ENCODE data around the gene UBE4A.
"Not testable (repeated sequence)": the region's sequence is repeated elsewhere in the genome, so short reads cannot be mapped to it uniquely, and the experiment has no call there.

UBE4A gene

DNA sequence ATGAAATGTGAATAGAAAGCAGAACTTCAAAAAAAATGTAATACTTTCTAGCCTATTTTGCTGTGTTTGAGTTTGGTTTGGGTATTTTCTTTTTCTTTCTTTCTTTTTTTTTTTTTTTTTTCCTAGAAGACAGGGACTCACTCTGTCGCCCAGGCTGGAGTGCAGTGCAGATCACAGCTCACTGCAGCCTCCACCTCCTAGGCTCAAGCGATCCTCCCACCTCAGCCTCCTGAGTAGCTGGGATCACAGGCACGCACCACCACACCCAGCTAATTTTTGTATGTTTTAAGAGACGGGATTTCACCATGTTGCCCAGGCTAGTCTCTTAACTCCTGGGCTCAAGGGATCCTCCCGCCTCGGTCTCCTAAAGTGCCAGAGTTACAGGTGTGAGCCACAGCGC is 43.2 kb downstream of the UBE4A start:
- not testable (repeated sequence) for DNase-seq

DNA sequence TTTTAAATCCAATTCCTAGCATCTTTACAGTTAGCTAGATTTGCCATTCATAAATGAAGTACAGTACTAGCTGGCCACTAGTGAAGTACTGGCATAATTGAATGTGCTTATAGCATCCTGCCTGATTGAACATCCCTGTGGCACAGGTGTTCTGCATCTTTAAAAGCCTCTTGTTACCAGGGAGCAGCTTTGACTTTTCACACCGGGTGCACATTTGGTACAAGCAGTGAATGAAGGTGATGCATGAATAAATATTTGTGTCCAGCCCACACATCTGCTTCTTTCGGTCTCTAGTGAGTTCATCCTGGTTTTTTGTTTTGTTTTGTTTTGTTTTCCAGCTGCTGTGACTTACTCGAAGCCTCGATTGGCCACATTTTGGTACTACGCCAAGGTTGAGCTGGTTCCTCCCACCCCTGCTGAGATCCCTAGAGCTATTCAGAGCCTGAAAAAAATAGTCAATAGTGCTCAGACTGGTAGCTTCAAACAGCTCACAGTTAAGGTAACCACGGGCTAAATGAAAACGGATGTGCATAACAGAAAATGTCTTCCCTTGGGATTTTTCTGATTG is 47.3 kb downstream of the UBE4A start:
- DNase-seq, result peak; percentile 87

DNA sequence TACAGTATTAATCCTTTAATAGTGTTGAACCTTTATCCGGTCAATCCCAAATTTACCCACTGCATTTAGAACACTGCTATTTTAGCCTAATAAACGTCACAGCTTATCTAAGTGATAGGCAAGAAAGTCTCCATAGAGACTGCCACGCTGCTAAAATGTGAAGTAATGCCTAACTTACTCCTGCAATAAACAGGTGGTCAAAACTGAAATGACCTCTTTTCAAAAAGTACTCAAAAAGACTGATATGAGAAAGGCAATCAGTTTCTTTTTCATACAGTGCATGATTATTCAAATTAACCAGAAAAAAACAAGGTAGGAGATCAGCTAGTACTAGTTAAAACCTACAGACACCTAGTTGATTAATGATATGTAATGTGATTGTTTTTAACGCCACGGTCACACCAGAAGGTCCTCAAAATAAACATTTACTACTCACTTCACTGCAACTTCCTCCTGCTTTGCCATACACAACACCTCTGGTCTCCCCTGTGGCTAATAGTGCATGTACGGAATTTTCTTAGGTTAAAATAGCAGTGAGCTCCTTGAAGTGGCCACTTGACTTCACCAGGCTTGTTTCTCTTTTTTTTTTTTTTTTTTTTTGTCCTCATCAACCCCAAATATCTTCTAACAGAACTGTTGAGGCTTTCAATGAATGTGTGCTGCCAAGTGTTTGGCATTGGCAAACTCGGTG is 50.8 kb downstream of the UBE4A start:
- DNase-seq, result no peak

DNA sequence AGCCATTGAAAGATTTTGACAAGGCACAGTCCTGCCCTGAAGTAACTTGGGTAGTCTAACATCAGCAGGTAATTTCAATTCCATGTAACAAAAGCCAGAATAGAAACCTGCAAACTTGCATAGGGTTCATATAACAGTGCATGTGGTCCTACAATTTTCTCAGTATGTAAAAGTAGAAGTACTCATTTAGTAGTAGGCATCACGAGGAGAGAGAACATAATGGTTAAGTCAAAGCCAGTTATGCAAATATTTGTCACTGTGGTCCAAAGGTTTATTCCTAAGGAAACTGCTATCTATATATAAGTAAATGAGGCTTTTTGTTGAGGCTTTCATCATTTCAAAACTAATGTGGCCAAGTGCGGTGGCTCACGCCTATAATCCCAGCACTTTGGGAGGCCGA is 52.1 kb downstream of the UBE4A start:
- no peak for DNase-seq

DNA sequence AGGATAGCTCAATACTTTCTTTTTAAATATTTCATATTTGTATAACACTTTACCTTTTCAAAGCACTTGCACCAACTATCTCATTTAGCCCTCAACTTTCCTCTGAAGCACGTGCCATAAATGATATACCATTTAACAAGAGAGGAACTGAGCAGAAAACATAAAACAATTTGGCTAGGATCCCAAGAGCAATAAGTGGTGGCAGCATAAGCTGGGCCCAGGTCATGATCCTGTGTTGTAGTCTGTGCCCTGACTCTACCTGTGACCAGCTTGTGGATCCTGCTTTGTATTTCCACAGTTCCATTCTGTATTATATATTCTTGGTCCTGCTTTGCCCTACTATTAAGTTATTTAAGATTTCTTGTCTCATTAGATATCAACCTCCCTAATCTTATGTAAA is 53.5 kb downstream of the UBE4A start:
- no peak for DNase-seq

DNA sequence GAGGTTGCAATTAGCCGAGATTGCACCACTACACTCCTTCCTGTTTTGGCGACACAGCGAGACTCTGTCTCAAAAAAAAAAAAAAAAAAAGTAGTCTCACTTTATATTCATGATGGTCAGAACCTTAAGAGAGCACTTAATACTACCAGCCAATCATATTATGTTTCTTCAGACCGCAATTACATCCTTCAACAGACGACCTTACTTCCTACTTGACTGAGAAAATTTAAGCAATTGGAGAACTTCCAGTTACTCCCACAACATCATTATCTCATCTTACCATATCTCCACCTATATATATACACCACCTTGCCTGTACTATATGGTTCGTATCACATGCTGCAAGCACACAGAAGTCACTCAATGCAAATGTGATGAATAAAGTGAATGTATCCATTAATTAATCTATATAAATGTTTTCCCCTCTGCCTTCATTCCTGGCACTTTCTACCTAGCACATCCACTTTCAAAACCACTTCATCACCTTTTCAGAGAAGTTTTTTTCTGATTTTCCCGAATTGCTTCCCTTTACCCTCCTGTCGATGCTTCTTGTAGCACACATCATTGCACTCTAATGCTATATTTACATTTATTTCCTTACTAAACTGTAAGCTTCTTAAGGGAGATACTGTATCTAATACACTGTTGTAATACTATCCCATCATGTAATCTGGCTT is 55.8 kb downstream of the UBE4A start:
- DNase-seq, result no peak

DNA sequence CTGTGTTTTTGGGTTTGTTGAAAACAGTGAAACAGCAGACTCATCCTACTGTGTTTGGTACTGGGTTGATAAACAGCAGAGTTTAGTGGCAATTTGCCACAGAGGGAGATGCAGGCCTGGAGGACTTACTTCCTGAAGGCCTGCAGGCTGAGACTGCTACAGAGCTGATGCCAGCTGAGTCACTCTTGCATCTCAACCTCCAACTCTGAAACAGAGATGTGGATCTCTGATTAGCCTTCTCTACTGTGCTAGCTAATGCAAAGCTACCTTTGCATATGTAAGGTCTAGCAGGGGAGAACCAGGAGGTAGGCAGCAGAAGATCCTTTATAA is 56.3 kb downstream of the UBE4A start:
- no peak for DNase-seq

DNA sequence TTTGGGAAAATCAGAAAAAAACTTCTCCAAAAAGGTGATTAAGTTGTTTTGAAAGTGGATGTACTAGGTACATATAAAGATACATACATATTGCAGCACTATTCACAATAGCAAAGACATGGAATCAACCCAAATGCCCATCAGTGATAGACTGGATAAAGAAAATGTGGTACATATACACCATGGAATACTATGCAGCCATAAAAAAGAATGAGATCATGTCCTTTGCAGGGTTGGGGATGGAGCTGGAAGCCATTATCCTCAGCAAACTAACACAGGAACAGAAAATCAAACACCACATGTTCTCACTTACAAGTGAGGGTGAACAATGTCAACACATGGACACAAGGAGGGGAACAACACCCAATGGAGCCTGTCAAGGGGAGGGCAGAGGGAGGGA is 57.5 kb downstream of the UBE4A start:
- not testable (repeated sequence) for DNase-seq

DNA sequence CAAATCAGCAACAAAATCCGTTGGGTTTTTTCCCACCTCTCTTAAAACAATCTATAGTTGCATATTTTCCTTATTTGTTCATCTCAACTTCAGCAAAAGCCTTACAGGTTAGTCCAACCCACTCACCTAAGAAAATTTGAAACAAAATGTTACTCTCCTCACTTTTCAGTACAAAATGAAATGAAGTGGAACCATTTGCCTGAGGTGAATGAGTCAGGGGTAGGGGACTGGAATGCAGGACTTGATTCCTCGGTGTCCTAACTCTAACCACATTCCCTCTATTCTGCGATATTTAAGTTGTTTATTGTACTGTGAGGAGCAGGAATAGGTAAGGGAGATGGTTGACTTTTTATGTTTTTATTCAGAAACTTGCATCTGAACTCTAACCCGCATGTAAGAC is 58.4 kb downstream of the UBE4A start:
- DNase-seq, result no peak

DNA sequence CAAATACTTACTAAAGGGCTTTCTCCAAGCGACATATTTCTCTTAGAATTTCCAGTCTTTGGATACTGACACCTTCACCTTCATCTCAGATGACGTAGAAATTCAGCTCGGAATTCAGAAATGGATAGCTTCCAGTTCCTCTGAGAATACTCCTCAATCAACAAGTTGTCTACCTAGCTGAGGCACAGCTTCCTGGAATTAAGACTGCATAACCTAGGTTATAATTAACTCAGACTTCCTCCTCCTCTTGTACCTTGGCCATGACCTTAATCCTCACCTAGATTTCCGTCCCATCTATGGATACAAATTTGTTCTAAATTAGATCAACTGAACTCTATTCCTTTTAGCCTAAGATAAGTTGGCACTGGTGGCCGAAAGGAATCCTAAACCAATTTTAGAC is 59.4 kb downstream of the UBE4A start:
- no peak for DNase-seq

DNA sequence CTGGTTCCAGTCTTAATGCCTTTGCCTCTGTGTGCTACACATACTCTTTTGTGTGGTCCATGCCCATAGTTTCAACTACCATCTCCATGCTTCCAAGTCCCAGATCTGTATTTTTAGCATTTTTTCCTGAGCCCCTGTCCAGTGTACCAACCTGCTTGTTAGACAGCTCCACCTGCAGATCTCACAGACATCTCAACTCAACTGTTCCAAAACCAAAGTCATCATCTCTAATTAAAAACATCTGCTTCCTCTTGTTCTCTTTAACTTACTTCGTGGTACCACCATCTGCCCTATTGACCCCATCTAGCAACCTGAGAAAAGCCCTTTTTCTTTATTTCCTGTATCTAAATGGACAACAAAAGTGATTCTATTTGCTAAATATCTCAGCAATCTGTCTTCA is 68.3 kb downstream of the UBE4A start:
- DNase-seq, result no peak

DNA sequence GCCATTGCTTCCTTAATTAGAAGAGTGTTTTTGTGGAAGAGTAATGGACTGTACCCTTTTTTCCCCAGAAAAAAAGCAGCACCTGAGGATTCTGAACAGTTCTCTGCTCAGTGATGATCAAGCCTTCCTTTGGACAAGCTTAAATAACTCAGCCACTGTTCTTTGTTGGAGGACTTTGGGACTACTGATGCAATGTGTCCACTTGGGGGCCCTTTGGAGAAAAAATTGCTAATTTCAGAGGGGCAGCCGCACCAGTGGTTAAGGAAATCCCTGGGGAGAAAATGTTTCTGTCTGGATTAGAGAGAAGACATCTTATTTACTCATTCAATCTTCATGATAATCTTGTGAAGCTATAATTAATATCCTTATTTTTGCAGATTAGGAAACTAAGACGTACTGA is 71.6 kb downstream of the UBE4A start:
- no peak for DNase-seq

DNA sequence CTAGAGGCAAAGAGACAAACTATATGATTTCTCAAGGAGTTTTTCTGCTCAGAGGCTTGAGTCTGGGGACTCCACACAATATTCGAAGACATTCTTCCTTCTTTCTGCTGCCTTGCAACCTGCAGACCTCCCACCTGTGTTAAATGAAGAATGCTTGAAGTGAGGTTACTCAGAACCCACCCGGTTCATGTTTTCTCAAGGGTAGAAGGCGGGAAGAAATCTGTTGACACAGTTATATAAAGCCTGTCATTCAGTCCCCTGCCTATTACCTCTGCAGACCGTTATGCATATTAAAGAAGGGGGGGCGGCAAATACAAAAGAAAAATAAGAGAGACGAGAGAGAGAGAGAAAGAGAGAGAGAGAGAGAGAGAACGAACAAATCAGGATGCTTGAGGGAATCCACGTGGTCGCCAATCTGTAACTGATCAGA is 74.7 kb downstream of the UBE4A start:
- no peak for DNase-seq

DNA sequence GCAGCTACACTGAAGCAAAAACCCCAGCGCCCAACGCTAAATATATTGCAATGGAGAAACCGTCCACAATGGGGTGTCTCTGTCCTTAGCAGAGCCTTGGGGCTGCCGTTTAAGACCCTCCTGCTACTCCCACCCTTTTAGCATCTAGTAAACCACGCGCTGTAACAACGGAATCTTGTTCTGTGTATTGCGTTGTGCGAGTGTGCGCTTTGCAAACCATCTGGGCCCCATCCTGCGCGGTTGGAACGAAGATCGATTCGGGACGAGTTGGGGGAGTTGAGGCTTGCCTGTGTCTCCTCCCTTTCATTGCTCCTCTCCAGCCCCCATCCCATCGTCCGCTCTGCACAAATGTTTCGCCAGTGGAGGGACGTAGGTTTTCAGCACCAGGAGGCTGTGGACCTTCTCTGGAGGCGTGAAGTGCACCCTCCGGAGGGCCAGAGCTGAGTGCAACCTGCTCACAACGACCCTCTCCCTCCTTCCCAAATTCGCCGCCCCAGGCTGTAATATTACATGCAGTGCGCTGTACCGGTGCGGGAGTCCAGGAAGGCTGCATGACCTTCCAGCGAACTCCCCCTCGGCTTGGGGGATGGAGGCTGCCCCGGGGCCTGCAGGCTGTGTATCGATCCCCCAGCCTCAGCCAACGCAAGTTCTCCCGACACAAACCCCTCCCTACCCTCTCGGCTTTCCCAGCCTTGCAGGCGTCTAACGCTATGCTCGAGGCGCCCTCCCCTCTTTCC is 75.3 kb downstream of the UBE4A start:
- no peak for DNase-seq

DNA sequence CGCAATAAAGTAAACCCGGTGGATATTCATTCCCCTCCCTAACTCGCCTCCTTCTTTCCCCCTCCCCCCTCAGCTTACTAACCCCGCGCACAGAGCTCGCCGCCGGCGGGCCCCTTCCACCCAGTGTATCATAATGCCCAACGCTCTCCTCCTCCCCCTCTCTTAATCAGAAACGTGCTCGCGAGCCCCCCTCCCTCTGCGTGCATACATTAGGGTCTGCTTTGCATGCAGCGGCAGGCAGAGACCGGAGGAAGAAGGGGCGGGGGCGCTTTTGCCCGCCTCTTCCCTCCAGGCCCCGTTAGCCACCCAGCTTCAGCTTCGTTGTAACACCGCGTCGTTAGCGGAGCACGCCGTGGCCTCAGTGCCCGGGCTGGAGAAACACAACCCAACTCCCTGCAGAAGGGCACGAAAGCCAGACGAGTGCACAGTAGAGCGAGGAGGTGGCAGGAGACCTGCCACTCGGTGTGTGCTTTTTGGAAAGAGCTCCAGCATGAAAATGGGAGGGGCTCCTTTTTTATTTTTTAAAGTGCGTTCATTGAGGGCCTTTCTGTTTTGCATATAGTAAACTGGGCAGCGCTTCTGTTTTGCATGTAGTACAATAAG is 76.0 kb downstream of the UBE4A start:
- peak; percentile 64 for DNase-seq

DNA sequence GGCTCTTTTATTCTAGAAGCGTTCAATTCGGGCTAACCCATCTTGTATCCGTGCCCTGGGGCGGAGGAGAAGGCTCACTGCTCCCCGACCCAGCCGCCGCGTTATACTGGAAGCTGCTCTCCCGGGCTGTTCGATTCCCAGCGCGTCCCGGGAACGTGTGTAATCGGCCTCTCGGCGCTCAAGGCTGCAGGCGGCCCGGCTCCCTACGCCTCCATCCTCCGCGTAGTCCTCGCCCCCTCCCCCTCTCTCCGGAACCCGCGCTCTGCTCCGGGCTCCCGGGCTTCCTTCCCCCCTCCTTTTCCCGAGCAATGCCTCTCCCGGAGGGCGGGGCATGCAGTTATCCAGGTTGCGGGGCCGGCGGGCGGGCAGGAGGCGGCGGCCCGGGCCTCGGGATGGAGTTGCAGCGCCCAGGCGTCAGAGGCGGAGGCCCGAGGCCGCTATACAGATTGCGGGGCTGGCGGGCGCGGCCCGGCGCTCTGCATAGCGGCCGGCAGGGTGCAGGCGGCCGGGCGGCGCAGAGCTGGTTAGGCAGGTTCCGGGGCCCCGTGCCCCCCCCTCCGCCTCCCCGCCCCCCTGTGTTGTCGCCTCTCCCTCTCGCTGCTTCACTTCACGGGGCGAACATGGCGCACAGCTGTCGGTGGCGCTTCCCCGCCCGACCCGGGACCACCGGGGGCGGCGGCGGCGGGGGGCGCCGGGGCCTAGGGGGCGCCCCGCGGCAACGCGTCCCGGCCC is 76.7 kb downstream of the UBE4A start, which contains the start of gene KMT2A:
Gene KMT2A, plus strand, starts transcription at position 600 of the 732 bp plus-strand sequence. Its CDS starts 21 bp downstream, at position 621.
- DNase-seq, result peak; percentile 93

DNA sequence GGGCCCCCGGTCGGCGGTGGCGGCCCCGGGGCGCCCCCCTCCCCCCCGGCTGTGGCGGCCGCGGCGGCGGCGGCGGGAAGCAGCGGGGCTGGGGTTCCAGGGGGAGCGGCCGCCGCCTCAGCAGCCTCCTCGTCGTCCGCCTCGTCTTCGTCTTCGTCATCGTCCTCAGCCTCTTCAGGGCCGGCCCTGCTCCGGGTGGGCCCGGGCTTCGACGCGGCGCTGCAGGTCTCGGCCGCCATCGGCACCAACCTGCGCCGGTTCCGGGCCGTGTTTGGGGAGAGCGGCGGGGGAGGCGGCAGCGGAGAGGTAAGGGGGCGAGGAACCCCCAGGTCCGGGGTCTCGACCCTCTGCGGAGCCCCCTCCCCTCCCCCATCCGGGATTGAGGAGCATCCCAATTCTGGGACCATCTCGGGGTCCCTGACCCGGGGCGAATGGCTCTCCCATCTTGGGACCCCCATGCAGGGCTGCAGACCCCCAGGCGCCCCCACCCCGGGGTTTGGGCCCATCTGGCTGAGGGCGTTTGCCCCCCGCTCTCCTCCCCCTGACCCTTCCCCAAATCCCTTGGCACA is 77.3 kb downstream of the UBE4A start:
- DNase-seq, result no peak

DNA sequence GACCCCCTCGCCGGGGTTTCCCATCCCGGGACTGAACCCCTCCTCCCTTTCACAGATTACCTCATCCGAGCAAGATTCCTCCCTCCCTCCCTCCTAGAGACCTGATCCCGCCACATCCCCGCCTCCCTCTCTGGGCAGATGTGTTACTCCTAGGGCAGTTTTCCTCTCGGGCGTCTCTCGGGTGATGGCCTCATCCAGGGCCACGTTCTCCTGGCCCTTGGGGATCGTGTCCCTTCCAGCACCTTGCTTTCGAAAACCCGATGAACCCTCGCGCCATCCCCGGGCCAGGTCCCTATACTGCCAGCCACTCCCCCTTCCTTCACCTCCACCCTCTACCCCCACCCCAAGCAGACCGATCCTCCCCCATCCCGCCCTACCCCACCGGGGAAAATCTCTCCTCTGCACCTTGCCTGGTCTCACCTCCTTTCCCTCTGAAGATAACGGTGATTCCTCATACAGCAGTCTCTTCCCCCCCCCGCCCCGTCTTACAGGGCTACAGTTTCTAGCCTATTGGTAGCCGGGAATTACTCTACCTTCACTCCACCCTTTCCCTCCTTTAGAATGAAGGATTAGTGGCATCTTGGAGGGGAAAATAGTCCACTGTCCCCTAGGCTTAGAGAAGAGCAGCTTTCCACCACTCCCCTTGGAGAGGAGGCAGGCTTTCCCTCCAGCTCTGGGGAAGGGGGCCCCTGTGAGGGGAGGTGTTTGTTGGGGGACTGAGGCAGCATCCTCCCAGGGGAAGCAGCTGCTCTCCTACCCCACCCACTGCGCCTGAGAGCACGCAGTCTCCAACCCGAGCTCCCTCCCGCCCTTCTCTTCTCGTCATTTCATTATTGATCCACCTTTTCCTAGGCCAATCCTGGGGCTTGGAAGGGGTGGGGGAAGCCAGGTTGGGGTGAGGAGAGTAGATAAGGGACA is 78.1 kb downstream of the UBE4A start:
- no peak for DNase-seq

DNA sequence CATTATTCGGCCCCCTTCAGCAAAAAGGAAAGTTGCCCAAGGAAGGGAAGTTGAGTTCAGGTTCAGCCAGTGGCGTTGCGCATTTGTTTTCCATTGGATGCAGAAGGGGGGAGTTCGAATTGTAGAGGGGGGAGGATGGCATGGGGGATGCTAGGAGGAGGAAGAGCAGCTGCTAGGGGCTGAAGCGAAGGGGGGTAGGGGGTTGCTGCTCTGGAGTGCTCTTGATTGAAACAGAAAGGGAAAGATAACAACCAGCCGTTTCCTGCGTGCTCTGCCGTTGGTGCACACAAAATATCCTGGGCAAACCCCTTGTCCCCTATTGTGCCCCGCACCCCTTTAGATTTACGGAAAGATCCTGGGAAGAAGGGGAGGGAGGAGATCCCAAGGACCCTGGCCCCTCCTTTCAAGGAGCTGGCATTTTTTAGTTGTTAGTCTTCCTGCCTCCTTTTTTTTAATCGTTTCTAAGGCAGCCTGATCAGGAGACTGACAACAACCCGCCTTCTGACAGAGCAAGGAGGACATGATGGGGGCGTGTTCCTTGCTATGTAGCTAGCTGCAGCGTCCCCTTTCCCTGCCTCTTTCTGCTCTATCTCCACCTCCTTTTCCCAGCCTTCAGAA is 79.0 kb downstream of the UBE4A start:
- no peak for DNase-seq

DNA sequence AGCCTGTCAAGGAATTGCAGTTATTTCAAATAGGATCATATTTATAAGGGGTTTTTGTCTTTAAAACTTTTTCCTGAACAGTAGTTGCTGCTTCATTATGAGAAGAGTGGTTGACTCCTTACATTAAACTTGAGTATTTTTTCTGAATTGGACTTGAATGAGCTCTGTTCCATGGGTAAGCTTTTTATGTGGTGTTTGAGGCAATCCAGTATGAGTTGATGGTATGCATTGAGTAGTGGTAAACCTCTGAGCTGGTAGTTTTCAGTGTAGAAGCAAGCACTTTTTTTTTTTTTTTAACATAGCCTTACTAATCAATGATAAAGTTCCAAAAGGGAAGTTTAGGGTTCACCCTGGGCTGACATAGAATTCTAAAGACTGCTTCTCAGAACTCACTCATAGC is 80.2 kb downstream of the UBE4A start:
- DNase-seq, result no peak
